ENCODE results near the gene COA1.
A peak's percentile ranks its signal among the peaks of the same experiment; 100 is the strongest.
"Not testable (repeated sequence)": the region's sequence is repeated elsewhere in the genome, so short reads cannot be mapped to it uniquely, and the experiment has no call there.

COA1 gene, protein sequence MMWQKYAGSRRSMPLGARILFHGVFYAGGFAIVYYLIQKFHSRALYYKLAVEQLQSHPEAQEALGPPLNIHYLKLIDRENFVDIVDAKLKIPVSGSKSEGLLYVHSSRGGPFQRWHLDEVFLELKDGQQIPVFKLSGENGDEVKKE

DNA sequence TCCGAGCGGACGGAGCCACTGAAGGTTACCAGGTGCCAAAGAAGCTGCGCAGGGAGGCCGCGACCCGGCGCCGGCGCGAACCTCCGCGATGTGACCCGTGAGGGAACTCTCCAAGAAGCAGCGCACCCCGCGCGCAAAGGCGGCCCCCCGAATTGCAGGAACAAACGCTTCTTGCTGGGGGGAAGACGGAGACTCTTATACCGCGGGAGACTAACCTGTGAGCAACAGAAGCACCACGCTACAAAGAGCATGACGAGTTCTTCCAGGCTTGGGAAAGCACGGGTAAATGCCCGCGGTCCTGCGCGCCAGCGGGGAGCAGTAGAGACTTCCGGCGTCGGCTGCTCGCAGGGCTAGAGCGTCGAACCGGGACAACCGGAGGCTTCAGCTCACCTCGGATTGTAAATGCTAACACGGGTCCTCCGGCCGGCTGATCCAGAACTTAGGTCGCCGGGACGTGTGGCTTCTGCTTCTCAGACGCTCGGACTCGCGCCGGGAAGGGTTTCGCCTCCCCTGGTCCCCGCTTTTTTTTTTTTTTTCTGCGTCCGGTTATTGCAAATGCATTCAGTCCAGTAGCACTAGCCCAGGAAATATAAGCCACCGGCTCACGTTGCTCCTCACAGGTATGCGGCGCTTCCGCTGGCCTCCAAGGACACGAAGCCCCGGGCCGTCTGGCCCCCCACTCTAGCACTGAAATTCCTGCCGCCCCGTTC, at the start of gene COA1:
Gene COA1 (minus strand): TSS at position 310 of the 710 bp plus-strand sequence. CDS start 80,909 bp downstream, outside the sequence.
- H3K9me3 ChIP-seq (ENCODE audit: control insufficient read depth in 2 of 2, low read length in 2 of 2): no peaks in the 10 kb centered on the region
- H3K36me3 ChIP-seq (ENCODE audit: control insufficient read depth in 2 of 2, insufficient read depth in 2 of 2, low read length in 2 of 2): no peaks in the 10 kb centered on the region
- peaks cover 0 to 6% of the 10 kb centered on the region in 2 donors for H3K4me1 ChIP-seq (ENCODE audit: control insufficient read depth in 2 of 2, insufficient read depth in 2 of 2, low read length in 2 of 2)
- H3K27me3 ChIP-seq (ENCODE audit: control insufficient read depth in 2 of 2, insufficient read depth in 2 of 2, low read length in 2 of 2): no peaks in the 10 kb centered on the region
- H3K27ac ChIP-seq (ENCODE audit: low read depth in 2 of 2, low read length in 2 of 2): peak within 1 kb of the TSS; percentile 57 to 73
- H3K4me3 ChIP-seq (ENCODE audit: low read length in 2 of 2): peak within 1 kb of the TSS; percentile 92 to 96
- H3K9ac ChIP-seq (ENCODE audit: low read depth in 1 of 2, low read length in 2 of 2): peak within 1 kb of the TSS; percentile 83 to 88

GRCh38 chr7:43778293-43779044, 49.1 kb upstream of the COA1 start:
- H3K27ac ChIP-seq (ENCODE audit: low read depth in 2 of 2, low read length in 2 of 2); H3K9ac ChIP-seq (ENCODE audit: low read depth in 1 of 2, low read length in 2 of 2); H3K9me3 ChIP-seq (ENCODE audit: control insufficient read depth in 2 of 2, low read length in 2 of 2); H3K4me1 ChIP-seq (ENCODE audit: control insufficient read depth in 2 of 2, insufficient read depth in 2 of 2, low read length in 2 of 2); H3K27me3 ChIP-seq (ENCODE audit: control insufficient read depth in 2 of 2, insufficient read depth in 2 of 2, low read length in 2 of 2); H3K36me3 ChIP-seq (ENCODE audit: control insufficient read depth in 2 of 2, insufficient read depth in 2 of 2, low read length in 2 of 2); H3K4me3 ChIP-seq (ENCODE audit: low read length in 2 of 2): not testable (repeated sequence)

DNA sequence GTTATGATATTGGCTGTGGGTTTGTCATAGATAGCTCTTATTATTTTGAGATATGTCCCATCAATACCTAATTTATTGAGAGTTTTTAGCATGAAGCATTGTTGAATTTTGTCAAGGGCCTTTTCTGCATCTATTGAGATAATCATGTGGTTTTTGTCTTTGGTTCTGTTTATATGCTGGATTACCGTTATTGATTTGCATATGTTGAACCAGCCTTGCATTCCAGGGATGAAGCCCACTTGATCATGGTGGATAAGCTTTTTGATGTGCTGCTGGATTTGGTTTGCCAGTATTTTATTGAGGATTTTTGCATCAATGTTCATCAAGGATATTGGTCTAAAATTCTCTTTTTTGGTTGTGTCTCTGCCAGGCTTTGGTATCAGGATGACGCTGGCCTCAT, 45.9 kb upstream of the COA1 start:
- not testable (repeated sequence) for H3K9ac ChIP-seq (ENCODE audit: low read depth in 1 of 2, low read length in 2 of 2); H3K36me3 ChIP-seq (ENCODE audit: control insufficient read depth in 2 of 2, insufficient read depth in 2 of 2, low read length in 2 of 2); H3K27ac ChIP-seq (ENCODE audit: low read depth in 2 of 2, low read length in 2 of 2); H3K9me3 ChIP-seq (ENCODE audit: control insufficient read depth in 2 of 2, low read length in 2 of 2); H3K27me3 ChIP-seq (ENCODE audit: control insufficient read depth in 2 of 2, insufficient read depth in 2 of 2, low read length in 2 of 2); H3K4me1 ChIP-seq (ENCODE audit: control insufficient read depth in 2 of 2, insufficient read depth in 2 of 2, low read length in 2 of 2); H3K4me3 ChIP-seq (ENCODE audit: low read length in 2 of 2)

DNA sequence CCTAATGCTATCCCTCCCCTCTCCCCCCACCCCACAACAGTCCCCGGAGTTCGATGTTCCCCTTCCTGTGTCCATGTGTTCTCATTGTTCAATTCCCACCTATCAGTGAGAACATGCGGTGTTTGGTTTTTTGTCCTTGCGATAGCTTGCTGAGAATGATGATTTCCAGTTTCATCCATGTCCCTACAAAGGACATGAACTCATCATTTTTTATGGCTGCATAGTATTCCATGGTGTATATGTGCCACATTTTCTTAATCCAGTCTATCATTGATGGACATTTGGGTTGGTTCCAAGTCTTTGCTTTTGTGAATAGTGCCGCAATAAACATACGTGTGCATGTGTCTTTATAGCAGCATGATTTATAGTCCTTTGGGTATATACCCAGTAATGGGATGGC, 43.9 kb upstream of the COA1 start:
- H3K36me3 ChIP-seq (ENCODE audit: control insufficient read depth in 2 of 2, insufficient read depth in 2 of 2, low read length in 2 of 2); H3K4me3 ChIP-seq (ENCODE audit: low read length in 2 of 2); H3K4me1 ChIP-seq (ENCODE audit: control insufficient read depth in 2 of 2, insufficient read depth in 2 of 2, low read length in 2 of 2); H3K9ac ChIP-seq (ENCODE audit: low read depth in 1 of 2, low read length in 2 of 2); H3K9me3 ChIP-seq (ENCODE audit: control insufficient read depth in 2 of 2, low read length in 2 of 2); H3K27me3 ChIP-seq (ENCODE audit: control insufficient read depth in 2 of 2, insufficient read depth in 2 of 2, low read length in 2 of 2); H3K27ac ChIP-seq (ENCODE audit: low read depth in 2 of 2, low read length in 2 of 2): not testable (repeated sequence)

- Histone ChIP-seq H3K4me3 (ENCODE audit: low read length in 2 of 2) (no peak overlapping the region), H3K27ac (ENCODE audit: low read depth in 2 of 2, low read length in 2 of 2) (no peak overlapping the region)
Observed at GRCh38 chr7:43771573-43771972, 42.2 kb upstream of the COA1 start.

GRCh38 chr7:43771128-43771527, 41.8 kb upstream of the COA1 start:
- H3K36me3 ChIP-seq (ENCODE audit: control insufficient read depth in 2 of 2, insufficient read depth in 2 of 2, low read length in 2 of 2): no peaks in the 10 kb centered on the region
- no peak overlapping the region for H3K27ac ChIP-seq (ENCODE audit: low read depth in 2 of 2, low read length in 2 of 2)
- no peak overlapping the region for H3K4me3 ChIP-seq (ENCODE audit: low read length in 2 of 2)
- no peak overlapping the region for H3K9ac ChIP-seq (ENCODE audit: low read depth in 1 of 2, low read length in 2 of 2)
- H3K9me3 ChIP-seq (ENCODE audit: control insufficient read depth in 2 of 2, low read length in 2 of 2): no peaks in the 10 kb centered on the region
- H3K27me3 ChIP-seq (ENCODE audit: control insufficient read depth in 2 of 2, insufficient read depth in 2 of 2, low read length in 2 of 2): no peaks in the 10 kb centered on the region
- H3K4me1 ChIP-seq (ENCODE audit: control insufficient read depth in 2 of 2, insufficient read depth in 2 of 2, low read length in 2 of 2): no peaks in the 10 kb centered on the region

More at GRCh38 chr7:43771573-43771972, 42.2 kb upstream of the COA1 start:
- no peak overlapping the region for H3K9ac ChIP-seq (ENCODE audit: low read depth in 1 of 2, low read length in 2 of 2)
- no peaks in the 10 kb centered on the region for H3K36me3 ChIP-seq (ENCODE audit: control insufficient read depth in 2 of 2, insufficient read depth in 2 of 2, low read length in 2 of 2)
- no peaks in the 10 kb centered on the region for H3K9me3 ChIP-seq (ENCODE audit: control insufficient read depth in 2 of 2, low read length in 2 of 2)
- H3K4me1 ChIP-seq (ENCODE audit: control insufficient read depth in 2 of 2, insufficient read depth in 2 of 2, low read length in 2 of 2): no peaks in the 10 kb centered on the region
- no peaks in the 10 kb centered on the region for H3K27me3 ChIP-seq (ENCODE audit: control insufficient read depth in 2 of 2, insufficient read depth in 2 of 2, low read length in 2 of 2)

DNA sequence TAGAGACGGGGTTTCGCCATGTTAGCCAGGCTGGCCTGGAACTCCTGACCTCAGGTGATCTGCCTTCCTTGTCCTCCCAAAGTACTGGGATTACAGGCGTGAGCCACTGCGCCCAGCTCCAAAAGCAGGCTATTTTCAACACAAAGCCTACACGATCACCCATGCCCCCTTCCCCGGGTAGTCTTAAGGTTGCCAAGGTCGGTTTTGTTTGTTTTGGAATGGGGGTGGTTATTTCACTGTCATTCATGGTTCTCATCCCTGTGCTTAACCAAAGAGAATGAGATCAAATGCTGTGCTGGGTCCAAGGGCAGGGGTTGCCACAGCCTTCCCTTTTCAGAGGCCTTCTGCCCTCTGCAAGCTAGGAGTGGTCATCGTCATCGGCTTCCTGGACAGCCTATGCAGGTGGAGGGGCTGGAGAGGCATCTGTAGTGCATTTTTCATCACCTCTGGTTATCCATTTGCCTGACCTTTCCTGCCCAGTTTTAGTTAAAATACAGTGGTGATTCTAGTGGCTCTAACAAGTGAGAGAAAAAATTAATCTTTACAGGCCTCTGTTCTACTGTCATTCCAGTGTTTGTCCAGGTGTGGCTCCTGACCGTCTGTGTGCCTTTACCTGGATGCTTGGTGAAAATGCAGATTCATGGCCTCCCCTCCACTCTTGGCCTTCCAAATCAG, 40.6 kb upstream of the COA1 start:
- H3K27ac ChIP-seq (ENCODE audit: low read depth in 2 of 2, low read length in 2 of 2): no peak overlapping the region
- H3K27me3 ChIP-seq (ENCODE audit: control insufficient read depth in 2 of 2, insufficient read depth in 2 of 2, low read length in 2 of 2): no peaks in the 10 kb centered on the region
- H3K9ac ChIP-seq (ENCODE audit: low read depth in 1 of 2, low read length in 2 of 2): no peak overlapping the region
- no peak overlapping the region for H3K4me3 ChIP-seq (ENCODE audit: low read length in 2 of 2)
- H3K4me1 ChIP-seq (ENCODE audit: control insufficient read depth in 2 of 2, insufficient read depth in 2 of 2, low read length in 2 of 2): no peaks in the 10 kb centered on the region
- no peaks in the 10 kb centered on the region for H3K9me3 ChIP-seq (ENCODE audit: control insufficient read depth in 2 of 2, low read length in 2 of 2)
- no peaks in the 10 kb centered on the region for H3K36me3 ChIP-seq (ENCODE audit: control insufficient read depth in 2 of 2, insufficient read depth in 2 of 2, low read length in 2 of 2)

- Histone ChIP-seq H3K4me3 (ENCODE audit: low read length in 2 of 2) (no peak overlapping the region), H3K27ac (ENCODE audit: low read depth in 2 of 2, low read length in 2 of 2) (no peak overlapping the region), H3K36me3 (ENCODE audit: control insufficient read depth in 2 of 2, insufficient read depth in 2 of 2, low read length in 2 of 2) (no peaks in the 10 kb centered on the region), H3K9ac (ENCODE audit: low read depth in 1 of 2, low read length in 2 of 2) (no peak overlapping the region), H3K9me3 (ENCODE audit: control insufficient read depth in 2 of 2, low read length in 2 of 2) (no peaks in the 10 kb centered on the region), H3K27me3 (ENCODE audit: control insufficient read depth in 2 of 2, insufficient read depth in 2 of 2, low read length in 2 of 2) (no peaks in the 10 kb centered on the region), H3K4me1 (ENCODE audit: control insufficient read depth in 2 of 2, insufficient read depth in 2 of 2, low read length in 2 of 2) (no peaks in the 10 kb centered on the region)
Observed at GRCh38 chr7:43769281-43769680, 40.0 kb upstream of the COA1 start.

DNA sequence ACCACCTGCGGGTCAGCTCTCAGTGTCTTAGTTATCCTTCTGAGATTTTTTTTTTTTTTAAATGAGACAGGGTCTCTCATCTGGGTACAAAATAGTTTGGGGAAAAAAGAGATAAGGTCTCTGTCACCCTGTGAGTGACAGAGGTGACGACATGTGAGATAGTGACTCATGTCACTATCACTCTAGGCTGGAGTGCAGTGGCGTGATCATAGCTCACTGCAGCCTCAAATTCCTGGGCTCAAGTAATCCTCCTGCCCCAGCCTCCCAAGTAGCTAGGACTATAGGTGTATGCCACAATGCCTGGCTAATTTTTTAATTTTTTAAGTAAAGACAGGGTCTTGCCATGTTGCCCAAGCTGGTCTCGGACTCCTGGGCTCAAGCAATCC, 39.6 kb upstream of the COA1 start:
- Histone ChIP-seq H3K27me3 (ENCODE audit: control insufficient read depth in 2 of 2, insufficient read depth in 2 of 2, low read length in 2 of 2) (no peaks in the 10 kb centered on the region), H3K27ac (ENCODE audit: low read depth in 2 of 2, low read length in 2 of 2) (no peak overlapping the region), H3K36me3 (ENCODE audit: control insufficient read depth in 2 of 2, insufficient read depth in 2 of 2, low read length in 2 of 2) (no peaks in the 10 kb centered on the region), H3K4me1 (ENCODE audit: control insufficient read depth in 2 of 2, insufficient read depth in 2 of 2, low read length in 2 of 2) (no peaks in the 10 kb centered on the region), H3K9ac (ENCODE audit: low read depth in 1 of 2, low read length in 2 of 2) (no peak overlapping the region), H3K4me3 (ENCODE audit: low read length in 2 of 2) (no peak overlapping the region), H3K9me3 (ENCODE audit: control insufficient read depth in 2 of 2, low read length in 2 of 2) (no peaks in the 10 kb centered on the region)
